Nasal cavity respiratory epithelium epithelial cell of viscerocranial mucosa (primary cell): ENCODE data around the gene MPC2. TPM values are rescaled to one million over a fixed set of nuclear protein-coding genes. Genes with fewer than 3 reads are reported as not detected.

Experiments
- total RNA-seq: library from RNA; depleted of rRNA; stranded (reverse); fragments of >200 nt; gene quantifications from 2 replicates; pipeline ENCODE4 v1.2.3, GENCODE V29; 2014

Gene MPC2
- 13.7 TPM in 2 replicates for total RNA-seq

DNA sequence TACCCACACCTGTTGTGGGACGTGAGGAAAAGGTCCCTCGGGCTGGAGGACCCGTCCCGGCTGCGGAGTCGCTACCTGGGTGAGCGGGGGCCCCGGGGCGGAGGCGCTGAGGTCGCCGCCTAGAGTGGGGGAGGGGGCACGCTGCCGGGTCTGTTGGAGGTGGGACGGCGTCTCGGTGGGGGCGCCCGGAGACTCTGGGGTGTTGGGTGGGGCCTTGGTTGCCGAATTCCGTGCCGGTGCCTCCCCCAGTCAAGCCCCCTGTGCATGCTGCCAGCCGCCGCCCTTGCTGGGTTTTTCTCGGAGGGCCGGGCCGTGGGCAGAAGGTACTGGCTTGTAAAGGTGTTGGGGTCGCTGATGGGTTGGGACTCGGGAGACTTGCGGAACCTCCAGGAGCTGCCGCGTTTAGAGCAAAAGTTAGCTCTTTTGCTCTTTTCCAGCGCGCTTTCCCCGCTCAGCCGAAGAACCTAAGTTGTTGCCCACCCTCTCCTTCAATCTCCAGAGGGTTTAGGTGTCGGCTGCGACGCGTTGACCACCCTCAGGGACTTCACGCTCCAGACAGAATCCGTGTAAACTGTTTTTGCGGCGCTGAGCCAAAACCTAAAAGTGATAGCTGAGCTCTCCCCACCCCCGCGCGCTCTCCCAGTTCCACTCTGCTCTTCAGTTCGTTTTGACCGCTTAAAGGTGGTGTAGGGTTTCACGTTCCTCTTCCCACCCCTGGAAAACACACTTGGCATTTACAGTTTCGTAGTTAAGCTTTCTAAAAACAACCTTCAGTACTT lies at the start of gene MPC2:
TSS of gene MPC2 (minus strand) at position 143 of the 779 bp plus-strand sequence. CDS start 1,231 bp downstream, outside the sequence.

GRCh38 chr1:167936068-167936929 lies 573 bp downstream of the MPC2 start, which contains the start of gene DCAF6:
Gene DCAF6 (plus strand): TSS chr1:167936683. CDS start chr1:167936912, 229 bp downstream.

DNA sequence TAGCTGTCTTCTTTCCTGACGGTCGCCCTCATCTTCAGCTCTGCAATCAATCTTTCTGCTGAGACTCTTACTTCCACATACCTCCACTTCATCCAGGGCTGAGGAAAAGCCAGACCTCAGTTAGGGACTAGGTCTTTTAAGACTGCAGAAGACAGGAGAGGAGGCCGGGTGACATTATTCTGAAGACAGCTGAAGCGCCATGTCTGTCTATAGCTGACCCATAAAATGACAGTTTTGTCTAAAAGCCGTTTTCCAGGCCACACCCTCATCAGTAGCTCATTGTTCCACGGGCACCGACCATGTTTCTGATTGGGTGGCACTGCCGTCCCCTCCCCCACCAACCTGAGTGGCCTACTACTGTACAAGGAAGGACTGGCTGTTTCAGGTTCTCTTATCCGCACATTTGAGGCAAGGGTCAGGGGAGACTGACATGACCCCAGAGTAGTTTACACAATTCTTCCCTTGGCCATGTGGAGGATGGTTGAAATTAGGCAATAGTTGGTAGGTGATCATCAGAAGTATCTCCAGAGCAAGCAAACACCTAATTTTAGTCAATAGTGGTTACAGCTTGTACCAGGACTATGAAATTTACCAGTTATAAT lies 22.9 kb downstream of the MPC2 start, which contains the start of gene ADCY10:
TSS of gene ADCY10 (minus strand) at position 240 of the 602 bp plus-strand sequence. CDS start 8,994 bp downstream, outside the sequence.

Other genes starting within 250 kb of the MPC2 start
- gene MPZL1, start 215.1 kb downstream of the MPC2 start, total RNA-seq = 78.6 and 134 TPM in 2 replicates
- under 0.01 TPM in 1 of 2 replicates, not detected in the other for gene ADCY10, start 22.9 kb downstream of the MPC2 start, total RNA-seq
- 32.5 and 67.8 TPM in 2 replicates for gene DCAF6, start 389 bp downstream of the MPC2 start, total RNA-seq
- 5.8 and 11.8 TPM in 2 replicates for gene GPR161, start 199.9 kb upstream of the MPC2 start, total RNA-seq
- gene TIPRL, start 241.9 kb upstream of the MPC2 start, total RNA-seq = 29.0 and 32.3 TPM in 2 replicates